GM12874 (cell line): ENCODE measurements around the gene PLA2G4E.

Source experiments
- TF ChIP-seq, protein P1 (sequence below): IDR thresholded peaks from 2 replicates; pipeline ENCODE4 v1.5.1; 2011; ENCODE audit warnings: low read depth, mild to moderate bottlenecking, control low read depth, low read length, moderate library complexity; ENCODE audit not compliant: insufficient read depth

The PLA2G4E gene

GRCh38 chr15:41946970-41947369, 73.9 kb downstream of the PLA2G4E start:
- TF ChIP-seq, protein P1, sequence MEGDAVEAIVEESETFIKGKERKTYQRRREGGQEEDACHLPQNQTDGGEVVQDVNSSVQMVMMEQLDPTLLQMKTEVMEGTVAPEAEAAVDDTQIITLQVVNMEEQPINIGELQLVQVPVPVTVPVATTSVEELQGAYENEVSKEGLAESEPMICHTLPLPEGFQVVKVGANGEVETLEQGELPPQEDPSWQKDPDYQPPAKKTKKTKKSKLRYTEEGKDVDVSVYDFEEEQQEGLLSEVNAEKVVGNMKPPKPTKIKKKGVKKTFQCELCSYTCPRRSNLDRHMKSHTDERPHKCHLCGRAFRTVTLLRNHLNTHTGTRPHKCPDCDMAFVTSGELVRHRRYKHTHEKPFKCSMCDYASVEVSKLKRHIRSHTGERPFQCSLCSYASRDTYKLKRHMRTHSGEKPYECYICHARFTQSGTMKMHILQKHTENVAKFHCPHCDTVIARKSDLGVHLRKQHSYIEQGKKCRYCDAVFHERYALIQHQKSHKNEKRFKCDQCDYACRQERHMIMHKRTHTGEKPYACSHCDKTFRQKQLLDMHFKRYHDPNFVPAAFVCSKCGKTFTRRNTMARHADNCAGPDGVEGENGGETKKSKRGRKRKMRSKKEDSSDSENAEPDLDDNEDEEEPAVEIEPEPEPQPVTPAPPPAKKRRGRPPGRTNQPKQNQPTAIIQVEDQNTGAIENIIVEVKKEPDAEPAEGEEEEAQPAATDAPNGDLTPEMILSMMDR = no peak

GRCh38 chr15:41945731-41946130, 75.1 kb downstream of the PLA2G4E start:
- TF ChIP-seq, protein P1 = no peak

- TF ChIP-seq, protein P1 = no peak
These were observed 75.6 kb downstream of the PLA2G4E start for GRCh38 chr15:41945221-41945620.

DNA sequence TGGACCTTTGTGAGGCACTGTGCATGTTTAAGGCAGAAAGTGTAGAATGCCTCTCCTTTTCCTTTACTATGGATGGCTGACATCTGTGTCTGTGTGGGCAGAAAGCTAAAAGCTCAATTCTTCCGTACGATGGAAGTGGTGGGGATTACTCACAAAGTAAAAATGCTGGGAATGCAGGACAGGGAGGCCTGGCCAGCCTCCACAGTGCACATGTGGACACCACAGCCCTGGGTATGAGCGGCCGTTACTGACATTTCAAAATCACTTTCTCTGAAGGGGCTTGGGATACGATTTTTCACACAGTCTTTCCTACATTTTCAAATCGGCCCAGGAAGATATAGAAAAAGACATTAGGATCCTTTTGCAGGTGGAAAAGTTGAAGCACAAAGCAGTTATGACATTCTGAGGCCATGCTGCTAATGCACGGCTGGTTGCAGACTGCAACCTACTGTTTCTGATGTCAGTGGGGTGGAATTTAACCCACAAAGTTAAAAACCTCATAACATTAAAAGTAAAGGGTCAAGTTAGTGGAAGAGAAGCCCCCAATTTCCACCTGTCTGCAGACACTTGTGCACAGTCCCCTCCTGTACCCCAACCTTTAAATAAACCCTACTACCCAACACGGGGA, 76.4 kb downstream of the PLA2G4E start:
- TF ChIP-seq, protein P1 = no peak

DNA sequence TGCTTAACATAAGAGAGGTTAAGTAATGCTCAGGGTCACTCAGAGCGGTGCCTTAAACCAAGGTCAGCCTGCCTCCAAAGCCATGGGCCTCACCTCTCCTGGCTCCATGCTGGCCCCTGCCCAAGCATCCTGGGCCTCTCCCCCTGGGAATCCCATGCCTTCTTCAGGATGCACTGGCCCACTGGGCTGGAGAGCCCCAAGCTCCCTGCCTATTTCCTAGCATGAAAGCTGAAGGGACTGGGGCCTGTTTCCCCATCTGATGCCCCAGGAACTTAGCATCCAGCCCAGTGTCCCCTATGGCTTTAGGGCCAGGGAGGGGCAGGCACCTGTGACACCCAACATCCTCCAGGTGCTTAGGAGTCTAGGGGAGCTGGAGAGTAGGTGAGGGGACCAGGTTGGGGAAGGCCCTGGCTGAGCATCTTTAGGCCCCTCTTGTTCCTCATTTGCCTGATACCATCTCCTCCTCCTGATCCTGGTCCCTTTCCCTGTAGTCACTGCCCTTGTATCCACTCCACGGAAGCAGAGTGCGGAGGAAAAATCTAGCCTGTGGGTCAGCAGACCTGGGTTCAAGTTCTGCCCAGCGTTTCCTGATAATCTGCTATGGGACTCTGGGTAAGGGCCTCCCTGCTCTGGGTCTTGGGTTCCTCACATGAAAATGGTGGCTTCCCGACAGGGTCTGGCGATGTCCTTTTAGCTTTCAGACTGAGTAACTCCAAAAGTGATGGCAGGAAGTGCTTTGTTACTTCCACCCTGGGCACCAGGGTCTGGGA, 77.1 kb downstream of the PLA2G4E start:
- TF ChIP-seq, protein P1 = no peak

DNA sequence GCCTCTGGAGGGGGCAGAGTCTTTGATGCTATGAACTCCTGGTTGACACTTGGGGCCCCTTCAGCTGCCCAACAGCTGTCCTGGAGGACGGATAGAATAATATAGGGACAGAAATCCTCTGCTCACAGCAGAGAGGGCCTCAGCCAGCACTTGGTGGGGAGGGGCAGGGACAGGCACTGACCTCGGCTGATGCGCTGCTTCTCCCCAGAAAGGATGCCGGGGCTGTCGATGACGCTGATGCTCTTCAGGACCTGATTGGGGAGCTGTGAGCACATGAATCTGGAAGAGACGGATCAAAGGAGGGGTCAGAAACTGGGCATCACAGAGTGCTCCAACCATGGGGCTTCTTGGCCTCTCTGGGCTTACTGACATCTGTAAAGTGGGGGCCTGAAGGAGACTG, 78.0 kb downstream of the PLA2G4E start:
- TF ChIP-seq, protein P1 = no peak

DNA sequence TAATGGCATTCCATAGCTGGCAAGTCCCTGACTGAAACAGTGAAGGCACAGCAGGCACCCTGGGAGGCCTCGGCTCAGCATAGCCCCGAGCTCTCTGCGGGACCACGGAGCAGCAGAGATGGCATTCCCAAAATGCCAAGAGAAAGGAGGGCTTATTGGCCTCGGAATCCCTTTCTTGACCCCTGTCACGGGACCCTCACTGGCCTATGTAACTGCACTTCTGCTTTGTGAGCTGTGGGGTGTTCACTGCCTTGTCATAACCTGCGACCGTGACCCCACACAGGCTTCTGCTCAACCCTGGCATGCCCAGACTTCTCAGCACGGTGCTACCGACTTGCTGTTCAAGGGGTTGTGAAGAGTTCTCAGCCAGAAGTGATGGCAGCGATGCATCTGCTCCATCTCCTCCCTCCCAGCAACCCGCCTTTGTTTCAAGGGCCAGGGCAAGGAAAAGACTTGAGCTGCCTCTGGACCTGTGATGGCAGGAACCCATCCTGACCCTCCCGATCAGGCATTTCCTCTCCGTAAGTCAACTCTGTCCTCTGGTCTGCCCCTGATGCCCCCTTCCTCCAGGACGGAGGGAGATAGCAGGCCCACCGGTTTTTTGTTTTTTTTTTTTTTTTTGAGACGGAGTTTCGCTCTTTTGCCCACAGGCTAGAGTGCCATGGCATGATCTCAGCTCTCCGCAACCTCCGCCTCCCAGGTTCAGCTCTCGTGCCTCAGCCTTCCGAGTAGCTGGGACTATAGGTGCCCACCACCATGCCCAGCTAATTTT, 79.0 kb downstream of the PLA2G4E start:
- TF ChIP-seq, protein P1 = no peak
